Liver (tissue), 3 donors: ENCODE data around the gene SKI.

Source experiments
- HNF4A ChIP-seq, 2 donors: conservative IDR thresholded peaks; 2 replicates each; pipeline ENCODE4 v1.6.1; 2016; ENCODE audit warnings: antibody characterized with exemption in 2 of 2, mild to moderate bottlenecking in 2 of 2
- YY1 ChIP-seq: IDR thresholded peaks from 2 replicates; pipeline ENCODE4 v1.6.1; 2016; ENCODE audit warnings: antibody characterized with exemption, mild to moderate bottlenecking
- TF ChIP-seq, protein P1 (sequence below): IDR thresholded peaks from 2 replicates; pipeline ENCODE4 v1.6.1; 2016; ENCODE audit warnings: antibody characterized with exemption
- TF ChIP-seq, protein P2 (sequence below): fragments of 150-350 bp; IDR thresholded peaks from 2 replicates; pipeline ENCODE4 v1.5.1; 2017; ENCODE audit warnings: improper control_type of control experiment, low read depth, low read length; ENCODE audit not compliant: missing input control
- TF ChIP-seq, protein P3 (sequence below): IDR thresholded peaks from 2 replicates; pipeline ENCODE4 v1.6.1; 2016; ENCODE audit warnings: antibody characterized with exemption
- donor health status: healthy.
- donor health status: healthy.

DNA sequence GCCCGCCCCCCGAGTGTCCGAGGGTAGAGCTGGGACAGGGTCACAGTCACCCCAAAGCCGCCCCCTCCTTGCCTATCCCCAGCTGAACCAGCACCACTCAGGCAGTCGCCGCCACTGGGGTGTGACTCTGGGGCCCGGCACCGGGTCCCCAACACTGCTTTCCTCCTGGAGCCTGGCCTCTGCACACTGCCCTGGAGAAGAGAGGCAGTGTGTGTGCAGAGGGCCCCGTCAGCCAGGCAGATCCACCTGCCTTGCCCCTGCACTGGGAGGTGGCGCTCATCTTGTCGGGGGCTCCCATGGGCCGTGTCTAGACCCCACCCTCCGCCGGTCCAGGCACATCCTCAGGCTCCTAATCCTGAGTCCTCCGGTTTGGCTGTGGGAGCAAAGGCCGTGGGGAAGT is 49.2 kb upstream of the SKI start:
- TF ChIP-seq, protein P1, sequence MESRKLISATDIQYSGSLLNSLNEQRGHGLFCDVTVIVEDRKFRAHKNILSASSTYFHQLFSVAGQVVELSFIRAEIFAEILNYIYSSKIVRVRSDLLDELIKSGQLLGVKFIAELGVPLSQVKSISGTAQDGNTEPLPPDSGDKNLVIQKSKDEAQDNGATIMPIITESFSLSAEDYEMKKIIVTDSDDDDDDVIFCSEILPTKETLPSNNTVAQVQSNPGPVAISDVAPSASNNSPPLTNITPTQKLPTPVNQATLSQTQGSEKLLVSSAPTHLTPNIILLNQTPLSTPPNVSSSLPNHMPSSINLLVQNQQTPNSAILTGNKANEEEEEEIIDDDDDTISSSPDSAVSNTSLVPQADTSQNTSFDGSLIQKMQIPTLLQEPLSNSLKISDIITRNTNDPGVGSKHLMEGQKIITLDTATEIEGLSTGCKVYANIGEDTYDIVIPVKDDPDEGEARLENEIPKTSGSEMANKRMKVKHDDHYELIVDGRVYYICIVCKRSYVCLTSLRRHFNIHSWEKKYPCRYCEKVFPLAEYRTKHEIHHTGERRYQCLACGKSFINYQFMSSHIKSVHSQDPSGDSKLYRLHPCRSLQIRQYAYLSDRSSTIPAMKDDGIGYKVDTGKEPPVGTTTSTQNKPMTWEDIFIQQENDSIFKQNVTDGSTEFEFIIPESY = no peak
- TF ChIP-seq HNF4A (conservative IDR thresholded peaks at IDR 0.05) (no peak), YY1 (no peak)
- TF ChIP-seq, protein P2, sequence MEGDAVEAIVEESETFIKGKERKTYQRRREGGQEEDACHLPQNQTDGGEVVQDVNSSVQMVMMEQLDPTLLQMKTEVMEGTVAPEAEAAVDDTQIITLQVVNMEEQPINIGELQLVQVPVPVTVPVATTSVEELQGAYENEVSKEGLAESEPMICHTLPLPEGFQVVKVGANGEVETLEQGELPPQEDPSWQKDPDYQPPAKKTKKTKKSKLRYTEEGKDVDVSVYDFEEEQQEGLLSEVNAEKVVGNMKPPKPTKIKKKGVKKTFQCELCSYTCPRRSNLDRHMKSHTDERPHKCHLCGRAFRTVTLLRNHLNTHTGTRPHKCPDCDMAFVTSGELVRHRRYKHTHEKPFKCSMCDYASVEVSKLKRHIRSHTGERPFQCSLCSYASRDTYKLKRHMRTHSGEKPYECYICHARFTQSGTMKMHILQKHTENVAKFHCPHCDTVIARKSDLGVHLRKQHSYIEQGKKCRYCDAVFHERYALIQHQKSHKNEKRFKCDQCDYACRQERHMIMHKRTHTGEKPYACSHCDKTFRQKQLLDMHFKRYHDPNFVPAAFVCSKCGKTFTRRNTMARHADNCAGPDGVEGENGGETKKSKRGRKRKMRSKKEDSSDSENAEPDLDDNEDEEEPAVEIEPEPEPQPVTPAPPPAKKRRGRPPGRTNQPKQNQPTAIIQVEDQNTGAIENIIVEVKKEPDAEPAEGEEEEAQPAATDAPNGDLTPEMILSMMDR = no peak
- TF ChIP-seq, protein P3, sequence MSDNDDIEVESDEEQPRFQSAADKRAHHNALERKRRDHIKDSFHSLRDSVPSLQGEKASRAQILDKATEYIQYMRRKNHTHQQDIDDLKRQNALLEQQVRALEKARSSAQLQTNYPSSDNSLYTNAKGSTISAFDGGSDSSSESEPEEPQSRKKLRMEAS = no peak
